Stimulated activated CD4-positive, alpha-beta T cell treated with anti-CD3 and anti-CD28 coated beads, Interleukin-4, amount 100 ng/mL, for 4 hours (primary cell): ENCODE measurements around the gene ASIP.
"Not testable (repeated sequence)": the region's sequence is repeated elsewhere in the genome, so short reads cannot be mapped to it uniquely, and the experiment has no call there.

Experiments
- DNase-seq, 2 experiments: peaks; one replicate each; pipeline ENCODE4 v3.0.0-alpha.2; 2020

ASIP gene

DNA sequence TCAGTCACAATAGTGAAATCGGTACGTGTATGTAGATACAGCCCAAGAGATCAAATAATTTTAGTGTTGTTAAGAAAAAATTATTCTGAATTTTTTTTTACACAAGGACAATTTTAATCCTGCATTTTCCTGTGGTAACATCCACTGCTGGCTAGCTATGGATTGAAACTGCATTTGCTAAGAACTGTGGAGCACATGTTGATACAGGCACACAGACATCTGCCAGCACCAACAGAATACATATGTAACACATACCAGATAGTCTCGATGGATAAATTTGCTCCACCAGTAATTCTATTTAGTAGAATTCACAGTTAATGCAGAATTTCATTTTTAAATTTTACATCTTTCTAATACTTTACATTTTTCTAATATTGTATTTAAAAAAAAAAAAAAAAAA lies 2.2 kb downstream of the ASIP start:
- no peak for DNase-seq

- no peak for DNase-seq
Observed at GRCh38 chr20:34246126-34246626, 5.0 kb downstream of the ASIP start.

DNA sequence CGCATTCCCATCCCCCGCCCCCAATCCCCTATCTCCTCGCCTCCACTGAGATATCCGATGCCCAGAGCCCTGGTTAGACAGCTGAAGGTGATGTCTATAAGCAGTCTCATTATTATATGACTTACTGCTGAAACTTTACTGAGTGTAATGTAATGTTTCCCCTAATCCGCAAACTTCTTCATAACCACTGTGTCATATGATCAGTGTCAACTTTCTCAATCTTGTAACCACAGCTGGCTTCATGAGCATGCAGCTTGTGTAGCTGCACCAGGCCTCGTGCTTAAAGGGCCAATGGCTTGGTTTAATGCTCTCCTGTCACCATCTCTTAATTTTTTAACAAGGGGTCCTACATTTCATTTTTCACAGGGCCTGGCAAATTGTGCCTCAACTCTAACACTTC lies 8.1 kb downstream of the ASIP start:
- DNase-seq, result no peak

DNA sequence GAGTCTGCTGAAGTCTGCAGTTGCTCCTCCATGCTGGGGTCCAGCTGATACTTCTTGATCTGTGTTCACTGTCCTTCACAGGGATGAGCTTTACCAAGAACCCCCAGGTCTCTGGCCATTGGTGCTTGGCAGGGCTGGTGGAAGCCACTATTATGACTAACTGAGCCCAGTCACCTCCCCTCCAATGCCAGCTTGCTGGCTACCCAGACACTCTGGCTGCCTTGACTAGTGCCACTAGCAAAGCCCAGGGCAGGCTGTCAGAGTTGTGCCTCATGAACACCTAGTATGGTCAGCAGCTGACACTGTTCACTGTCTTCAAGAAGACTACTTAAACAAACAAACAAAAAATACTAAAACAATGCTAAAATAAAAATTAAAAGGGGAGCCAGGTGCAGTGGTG lies 8.8 kb downstream of the ASIP start:
- DNase-seq, result no peak

GRCh38 chr20:34251619-34252018 lies 10.4 kb downstream of the ASIP start:
- no peak for DNase-seq

- DNase-seq, result not testable (repeated sequence)
Observed at GRCh38 chr20:34252431-34253086, 11.3 kb downstream of the ASIP start.

- DNase-seq, result no peak
Observed at GRCh38 chr20:34254979-34255378, 13.8 kb downstream of the ASIP start.

GRCh38 chr20:34256629-34257124 lies 15.5 kb downstream of the ASIP start:
- no peak for DNase-seq

DNA sequence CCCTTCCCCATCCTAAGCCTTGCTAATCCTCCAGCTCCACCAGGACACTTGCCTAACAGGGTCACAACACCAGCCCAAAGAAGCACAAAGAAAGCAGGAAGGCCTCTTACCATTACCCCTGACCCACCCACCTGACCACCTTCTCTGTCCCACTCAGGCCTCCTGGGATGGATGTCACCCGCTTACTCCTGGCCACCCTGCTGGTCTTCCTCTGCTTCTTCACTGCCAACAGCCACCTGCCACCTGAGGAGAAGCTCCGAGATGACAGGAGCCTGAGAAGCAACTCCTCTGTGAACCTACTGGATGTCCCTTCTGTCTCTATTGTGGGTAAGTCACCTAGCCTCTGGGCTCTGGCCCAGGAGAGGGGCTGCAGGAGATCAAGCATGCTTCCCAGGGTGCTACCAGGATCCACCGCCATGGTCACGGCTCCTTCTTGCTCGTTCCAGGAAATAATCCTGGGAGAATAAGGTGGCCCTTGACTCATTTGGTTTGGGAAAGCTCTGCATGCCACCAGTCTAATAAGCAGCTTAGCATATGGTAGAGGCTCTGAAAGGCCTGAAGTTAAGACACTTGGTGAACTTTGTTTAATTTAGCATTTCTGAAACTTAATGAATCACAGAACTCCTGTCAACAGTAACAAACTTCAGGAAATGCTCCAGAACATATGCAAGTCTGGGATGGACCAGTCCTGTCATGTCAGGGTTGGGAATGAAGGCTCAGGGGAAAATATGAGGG lies 19.2 kb downstream of the ASIP start:
- no peak for DNase-seq

GRCh38 chr20:34262488-34263288 lies 21.5 kb downstream of the ASIP start:
- no peak for DNase-seq

GRCh38 chr20:34263468-34263867 lies 22.2 kb downstream of the ASIP start:
- not testable (repeated sequence) for DNase-seq

GRCh38 chr20:34264141-34264540 lies 22.9 kb downstream of the ASIP start:
- DNase-seq, result no peak

- DNase-seq, result no peak
Observed at GRCh38 chr20:34268145-34268544, 26.9 kb downstream of the ASIP start.

GRCh38 chr20:34268851-34269636 lies 27.8 kb downstream of the ASIP start:
- DNase-seq, result peak; percentile 10 to 27

DNA sequence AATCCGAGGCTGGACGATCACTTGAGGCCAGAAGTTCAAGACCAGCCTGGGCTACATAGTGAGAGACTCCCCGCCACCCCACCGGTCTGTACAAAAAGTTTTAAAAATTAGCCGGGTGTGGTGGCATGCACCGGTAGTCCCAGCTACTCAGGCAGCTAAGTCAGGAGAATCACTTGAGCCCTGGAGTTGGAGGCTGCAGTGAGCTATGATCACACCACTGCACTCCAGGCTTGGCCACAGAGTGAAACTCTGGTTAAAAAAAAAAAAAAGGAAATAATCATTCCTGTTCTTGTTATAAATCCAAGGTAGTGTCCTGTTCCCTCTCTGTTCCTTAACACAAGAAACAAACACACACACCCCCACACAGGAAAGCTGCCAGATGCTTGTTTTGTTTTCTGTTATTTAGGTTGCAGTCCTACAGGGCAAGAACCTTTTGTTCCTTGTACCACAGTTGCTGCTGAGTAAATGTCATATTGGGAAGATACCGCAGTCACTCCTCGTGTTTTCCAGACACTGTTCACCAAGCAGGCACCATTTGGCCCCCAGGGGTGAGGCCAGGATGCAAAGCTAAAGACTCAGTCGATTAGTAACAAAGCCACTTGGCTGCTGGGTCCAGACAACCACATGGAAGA lies 28.9 kb downstream of the ASIP start:
- DNase-seq, result no peak

- no peak for DNase-seq
Observed at GRCh38 chr20:34271956-34272355, 30.7 kb downstream of the ASIP start.

- no peak for DNase-seq
Observed at GRCh38 chr20:34274694-34275093, 33.5 kb downstream of the ASIP start.

DNA sequence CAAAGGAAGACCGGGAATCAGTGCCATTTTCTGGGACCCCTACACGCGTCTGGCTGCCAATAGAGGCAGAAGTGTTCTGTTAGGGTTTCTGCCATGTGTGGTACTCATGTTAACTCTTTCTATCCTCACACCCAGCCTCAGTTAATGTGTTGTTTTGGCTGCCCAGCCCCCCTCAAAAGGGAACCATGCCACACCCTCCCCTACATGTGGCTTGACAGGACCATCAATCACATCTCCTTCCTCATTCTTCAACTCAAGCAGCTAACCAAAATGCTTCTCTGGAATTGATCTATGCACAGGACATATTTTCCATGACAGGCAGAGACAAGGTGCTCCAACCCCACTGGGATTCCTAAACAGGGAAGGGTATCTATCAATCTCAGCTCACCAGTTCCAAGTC lies 40.0 kb downstream of the ASIP start:
- no peak for DNase-seq

DNA sequence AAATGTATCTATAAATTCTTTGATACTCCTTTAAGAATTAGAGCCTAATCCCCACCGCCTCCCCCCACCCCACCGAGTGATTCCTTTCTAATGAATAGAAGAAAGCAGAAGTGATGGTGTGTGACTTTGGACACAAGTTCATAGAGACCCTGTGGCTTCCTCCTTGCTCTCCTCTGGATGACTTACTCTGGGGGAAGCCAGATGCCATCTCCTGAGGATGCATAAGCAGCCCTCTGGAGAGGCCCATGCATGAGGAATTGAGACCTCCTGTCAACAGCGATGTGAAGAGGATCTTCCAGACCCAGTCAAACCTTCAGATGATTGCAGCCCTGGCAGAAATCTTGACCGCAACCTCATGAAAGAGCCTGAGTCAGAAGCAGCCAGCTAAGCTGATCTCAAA lies 40.8 kb downstream of the ASIP start:
- DNase-seq, result no peak

GRCh38 chr20:34283844-34284243 lies 42.6 kb downstream of the ASIP start:
- DNase-seq, result no peak

DNA sequence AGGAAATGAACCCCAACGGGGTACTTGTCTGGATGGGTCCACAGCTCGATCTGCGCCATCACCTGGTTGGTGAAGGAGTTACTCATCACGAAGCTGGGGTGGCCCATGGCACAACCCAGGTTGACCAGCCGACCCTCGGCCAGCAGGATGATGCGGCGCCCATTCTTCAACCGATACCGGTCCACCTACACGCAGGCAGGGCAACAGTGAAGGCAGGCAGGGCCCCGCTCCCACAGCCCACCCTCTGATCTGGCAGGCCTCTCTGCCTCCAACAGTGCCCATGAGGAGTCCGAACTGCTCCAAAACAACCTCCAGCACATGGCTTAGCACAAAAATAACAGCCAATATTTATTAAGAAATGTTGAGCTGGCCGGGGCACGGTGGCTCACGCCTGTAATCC lies 44.2 kb downstream of the ASIP start:
- no peak for DNase-seq

- DNase-seq, result not testable (repeated sequence)
Observed at GRCh38 chr20:34287500-34287899, 46.3 kb downstream of the ASIP start.
